WERI-Rb-1 (cell line): ENCODE measurements around the gene PHRF1.

Experiments used
- DNase-seq: peaks from one replicate; pipeline ENCODE4 v3.0.0-alpha.2; 2020
- H3K27ac ChIP-seq: fragments of 250-450 bp; sonication (Bioruptor Pico); 2 replicates; pipeline ENCODE4 v1.5.1; 2020; ENCODE audit warnings: mild to moderate bottlenecking, moderate library complexity
- H3K27me3 ChIP-seq: fragments of 250-450 bp; sonication (Bioruptor Pico); 2 replicates; pipeline ENCODE4 v1.5.1; 2021; ENCODE audit warnings: mild to moderate bottlenecking, low read depth, moderate library complexity; ENCODE audit not compliant: insufficient read depth, severe bottlenecking
- H3K36me3 ChIP-seq: fragments of 250-450 bp; sonication (Bioruptor Pico); 2 replicates; pipeline ENCODE4 v1.5.1; 2020; ENCODE audit warnings: mild to moderate bottlenecking, moderate library complexity
- H3K4me3 ChIP-seq: 2 replicates; pipeline ENCODE4 v1.5.1; 2011; ENCODE audit warnings: low read depth, mild to moderate bottlenecking, control low read depth, low read length
- H3K9me3 ChIP-seq: fragments of 250-450 bp; sonication (Bioruptor Pico); 2 replicates; pipeline ENCODE4 v1.5.1; 2021; ENCODE audit warnings: mild to moderate bottlenecking, moderate library complexity; ENCODE audit not compliant: severe bottlenecking
- CTCF ChIP-seq: IDR thresholded peaks from 2 replicates; pipeline ENCODE4 v1.5.1; 2011; ENCODE audit warnings: low read depth, mild to moderate bottlenecking, control low read depth, inconsistent platforms, low read length

The PHRF1 gene

GRCh38 chr11:563812-564578 lies 12.3 kb upstream of the PHRF1 start:
- no peak overlapping the region for H3K27ac ChIP-seq
- no peak for TF ChIP-seq CTCF
- no peak for DNase-seq
- no peaks in the 10 kb centered on the region for H3K9me3 ChIP-seq
- H3K36me3 ChIP-seq = peaks cover 4% of the 10 kb centered on the region
- no peaks in the 10 kb centered on the region for H3K27me3 ChIP-seq
- no peak overlapping the region for H3K4me3 ChIP-seq

- TF ChIP-seq CTCF = peak; percentile 47
Measured at GRCh38 chr11:565921-566509, 10.3 kb upstream of the PHRF1 start.

GRCh38 chr11:567011-567628 lies 9.2 kb upstream of the PHRF1 start:
- Histone ChIP-seq H3K27me3 (no peaks in the 10 kb centered on the region), H3K27ac (no peak overlapping the region), H3K36me3 (peaks cover 4% of the 10 kb centered on the region), H3K4me3 (peak overlapping the region; percentile 71), H3K9me3 (no peaks in the 10 kb centered on the region)
- no peak for DNase-seq
- TF ChIP-seq CTCF = no peak

More at GRCh38 chr11:565921-566509, 10.3 kb upstream of the PHRF1 start:
- DNase-seq = no peak
- Histone ChIP-seq H3K36me3 (peaks cover 4% of the 10 kb centered on the region), H3K27me3 (no peaks in the 10 kb centered on the region), H3K4me3 (no peak overlapping the region), H3K9me3 (no peaks in the 10 kb centered on the region), H3K27ac (no peak overlapping the region)

- Histone ChIP-seq H3K4me3 (peak overlapping the region; percentile 71), H3K36me3 (peaks cover 4% of the 10 kb centered on the region; the same call in 1 of the 2 replicates), H3K27me3 (no peaks in the 10 kb centered on the region), H3K27ac (peak overlapping the region; percentile 45), H3K9me3 (no peaks in the 10 kb centered on the region)
- DNase-seq = no peak
- no peak for TF ChIP-seq CTCF
Measured at GRCh38 chr11:567629-568292, 8.5 kb upstream of the PHRF1 start.

- no peaks in the 10 kb centered on the region for H3K9me3 ChIP-seq
- H3K4me3 ChIP-seq = peak overlapping the region; percentile 71
- H3K27ac ChIP-seq = peak overlapping the region; percentile 81
- no peaks in the 10 kb centered on the region; the same call in 1 of the 2 replicates for H3K36me3 ChIP-seq
- no peak for TF ChIP-seq CTCF
- peak; percentile 95 for DNase-seq
- H3K27me3 ChIP-seq = no peaks in the 10 kb centered on the region
Measured at GRCh38 chr11:568306-569157, 7.7 kb upstream of the PHRF1 start.
